HTERT RPE-1 (cell line): ENCODE data around the gene TBX4.
"Not testable (repeated sequence)": the region's sequence is repeated elsewhere in the genome, so short reads cannot be mapped to it uniquely, and the experiment has no call there.

ENCODE experiments used
- in situ Hi-C: fragments of 300-500 bp; cut with MboI; formaldehyde crosslinking; loops from 4 replicates; pipeline ENCODE4 v1.14.3; 2020; ENCODE audit warnings: low sequenced_read_pairs

The TBX4 gene

GRCh38 chr17:61519754-61520440 lies 67.7 kb downstream of the TBX4 start:
- in situ Hi-C loops: no loop called here

- in situ Hi-C loops: no loop called here
Observed at GRCh38 chr17:61520897-61521296, 68.7 kb downstream of the TBX4 start.

GRCh38 chr17:61522088-61522487 lies 69.9 kb downstream of the TBX4 start:
- in situ Hi-C loops: no loop called here

GRCh38 chr17:61524319-61524718 lies 72.1 kb downstream of the TBX4 start:
- in situ Hi-C loops: no loop called here

GRCh38 chr17:61527441-61527840 lies 75.2 kb downstream of the TBX4 start:
- in situ Hi-C loops: not testable (repeated sequence)

- in situ Hi-C loops: no loop called here
Observed at GRCh38 chr17:61528171-61528570, 75.9 kb downstream of the TBX4 start.

GRCh38 chr17:61531223-61531622 lies 79.0 kb downstream of the TBX4 start:
- in situ Hi-C loops: no loop called here

GRCh38 chr17:61532826-61533225 lies 80.6 kb downstream of the TBX4 start:
- in situ Hi-C loops: no loop called here

GRCh38 chr17:61533797-61534196 lies 81.6 kb downstream of the TBX4 start:
- in situ Hi-C loops: no loop called here

- in situ Hi-C loops: no loop called here
Observed at GRCh38 chr17:61534414-61534813, 82.2 kb downstream of the TBX4 start.
